Astrocyte of the cerebellum (primary cell): ENCODE data around the gene BACE1.

ENCODE experiments used
- DNase-seq: peaks from one replicate; pipeline ENCODE4 v3.0.0-alpha.2; 2011; ENCODE audit warnings: low read depth
- H3K4me3 ChIP-seq: 2 replicates; pipeline ENCODE4 v1.5.1; 2011; ENCODE audit warnings: mild to moderate bottlenecking, low read depth, low read length, moderate library complexity
- in situ Hi-C: cut with HindIII; loops from 2 replicates; pipeline ENCODE4 v1.10.0; 2017; ENCODE audit warnings: low sequenced_read_pairs
- TF ChIP-seq, protein P1 (sequence below): IDR thresholded peaks from 2 replicates; pipeline ENCODE4 v1.5.1; 2012; ENCODE audit warnings: low read length, low read depth, moderate library complexity, mild to moderate bottlenecking; ENCODE audit errors: missing control alignments

The BACE1 gene

DNA sequence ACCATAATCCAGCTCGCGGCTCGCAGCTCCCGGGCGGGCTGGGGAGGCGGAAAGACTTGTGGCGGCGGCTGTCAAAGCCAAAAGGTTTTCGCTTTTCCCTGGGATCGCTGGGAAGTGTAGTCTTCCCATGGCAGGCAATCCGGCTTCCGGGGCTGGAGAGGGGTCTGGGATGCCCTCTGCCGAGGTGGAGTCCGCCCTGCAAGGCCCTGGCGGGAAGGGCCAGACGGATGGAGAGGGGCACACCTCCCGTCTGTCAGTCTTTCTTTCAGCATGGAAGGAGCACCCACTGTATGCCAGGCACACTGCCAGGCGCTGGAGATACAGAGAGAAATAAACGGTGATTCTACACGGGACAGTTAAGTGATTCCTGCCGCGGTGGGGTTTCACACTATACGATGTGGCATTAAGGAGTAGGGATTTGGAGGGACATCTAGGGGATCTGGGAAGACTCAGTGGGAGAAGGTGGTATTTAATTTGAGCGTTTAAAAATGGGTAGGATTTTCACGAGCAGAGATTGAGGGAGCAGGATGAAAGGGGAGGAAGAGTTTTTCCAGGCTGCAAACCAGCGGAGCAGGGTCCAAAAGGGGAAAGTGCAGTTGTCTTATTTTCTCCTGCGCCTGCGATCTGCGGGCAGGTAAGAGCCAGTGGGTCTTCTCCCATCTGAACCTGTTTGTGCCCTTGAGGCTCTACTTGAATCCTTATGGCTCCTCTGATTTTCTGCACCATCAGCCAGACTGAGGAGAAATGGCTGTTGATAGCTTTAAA, at the start of gene BACE1:
TSS of gene BACE1 (minus strand) at position 60 of the 765 bp plus-strand sequence. CDS start 461 bp downstream, outside the sequence.
- in situ Hi-C loops = loop anchor here (5.0 kb wide), 1 partner anchor 74 kb away; no protein-coding TSS in a partner anchor
- peak within 1 kb of the TSS; percentile 86 for H3K4me3 ChIP-seq
- peak; percentile 66 for DNase-seq
- TF ChIP-seq, protein P1, sequence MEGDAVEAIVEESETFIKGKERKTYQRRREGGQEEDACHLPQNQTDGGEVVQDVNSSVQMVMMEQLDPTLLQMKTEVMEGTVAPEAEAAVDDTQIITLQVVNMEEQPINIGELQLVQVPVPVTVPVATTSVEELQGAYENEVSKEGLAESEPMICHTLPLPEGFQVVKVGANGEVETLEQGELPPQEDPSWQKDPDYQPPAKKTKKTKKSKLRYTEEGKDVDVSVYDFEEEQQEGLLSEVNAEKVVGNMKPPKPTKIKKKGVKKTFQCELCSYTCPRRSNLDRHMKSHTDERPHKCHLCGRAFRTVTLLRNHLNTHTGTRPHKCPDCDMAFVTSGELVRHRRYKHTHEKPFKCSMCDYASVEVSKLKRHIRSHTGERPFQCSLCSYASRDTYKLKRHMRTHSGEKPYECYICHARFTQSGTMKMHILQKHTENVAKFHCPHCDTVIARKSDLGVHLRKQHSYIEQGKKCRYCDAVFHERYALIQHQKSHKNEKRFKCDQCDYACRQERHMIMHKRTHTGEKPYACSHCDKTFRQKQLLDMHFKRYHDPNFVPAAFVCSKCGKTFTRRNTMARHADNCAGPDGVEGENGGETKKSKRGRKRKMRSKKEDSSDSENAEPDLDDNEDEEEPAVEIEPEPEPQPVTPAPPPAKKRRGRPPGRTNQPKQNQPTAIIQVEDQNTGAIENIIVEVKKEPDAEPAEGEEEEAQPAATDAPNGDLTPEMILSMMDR = peak; percentile 52

- no peak for DNase-seq
- H3K4me3 ChIP-seq = no peak overlapping the region
- in situ Hi-C loops = no loop called here
- TF ChIP-seq, protein P1 = no peak
Measured at GRCh38 chr11:117361432-117361831, 45.4 kb upstream of the BACE1 start.

DNA sequence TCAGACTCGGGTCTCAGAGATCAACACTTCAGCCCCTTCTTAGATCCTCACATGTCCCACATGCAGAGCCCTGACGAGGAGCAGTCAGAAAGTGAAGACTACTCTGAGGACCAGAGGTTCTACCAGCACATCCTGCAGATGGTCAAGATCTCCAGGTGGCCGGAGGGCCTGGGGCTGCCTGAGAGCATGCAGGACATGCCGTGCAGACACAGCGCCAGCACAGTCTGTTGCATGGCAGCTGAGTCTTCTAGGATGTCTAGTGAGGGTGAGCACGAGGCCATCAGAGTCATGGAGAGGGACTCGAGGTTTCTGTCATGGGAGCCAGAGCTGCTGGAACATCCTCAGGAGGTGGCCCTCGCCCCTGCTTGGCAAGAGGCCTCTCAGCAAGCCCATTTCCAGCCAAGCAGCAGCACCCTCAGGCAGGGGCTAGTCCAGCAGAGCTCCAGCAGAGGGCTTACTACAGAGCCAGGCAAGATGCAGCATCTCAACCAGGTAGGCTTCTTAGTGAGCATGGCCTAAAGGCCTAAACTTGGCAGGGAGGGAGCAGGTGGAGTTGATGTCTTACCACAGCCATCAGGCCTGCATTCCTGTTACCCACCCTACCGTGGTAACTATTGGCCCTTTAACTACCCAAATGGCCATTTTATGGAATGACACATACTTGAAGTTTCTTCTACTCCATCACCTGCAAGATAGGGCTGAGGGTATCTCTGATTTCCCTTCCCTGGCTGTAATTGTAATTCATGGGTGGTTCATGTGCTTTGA, 40.3 kb upstream of the BACE1 start:
- no peak overlapping the region for H3K4me3 ChIP-seq
- TF ChIP-seq, protein P1 = no peak
- in situ Hi-C loops = no loop called here
- DNase-seq = no peak

GRCh38 chr11:117354550-117354949, 38.5 kb upstream of the BACE1 start:
- no peak for DNase-seq
- no peak overlapping the region for H3K4me3 ChIP-seq
- in situ Hi-C loops = no loop called here
- TF ChIP-seq, protein P1 = no peak

DNA sequence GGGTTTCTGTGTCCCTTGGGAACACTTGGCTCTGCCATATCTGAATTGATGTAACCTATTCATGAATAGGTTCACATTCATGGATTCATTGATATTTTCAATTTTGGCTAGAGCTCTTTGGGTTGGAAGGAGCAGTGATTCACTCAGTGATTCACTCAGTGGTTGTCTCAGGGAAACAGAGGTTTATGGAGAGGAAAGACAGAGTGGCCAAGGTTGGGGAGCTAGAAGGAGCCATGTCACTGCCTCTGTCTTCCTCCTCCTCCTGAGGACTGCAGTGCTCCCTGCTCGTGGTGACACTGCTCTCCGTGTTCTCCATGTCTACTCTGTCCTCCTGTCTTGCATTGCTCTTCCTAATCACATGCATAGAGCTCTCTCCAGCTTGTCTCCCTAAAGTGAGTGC, 29.0 kb upstream of the BACE1 start:
- no peak overlapping the region for H3K4me3 ChIP-seq
- TF ChIP-seq, protein P1 = no peak
- no peak for DNase-seq
- in situ Hi-C loops = no loop called here

DNA sequence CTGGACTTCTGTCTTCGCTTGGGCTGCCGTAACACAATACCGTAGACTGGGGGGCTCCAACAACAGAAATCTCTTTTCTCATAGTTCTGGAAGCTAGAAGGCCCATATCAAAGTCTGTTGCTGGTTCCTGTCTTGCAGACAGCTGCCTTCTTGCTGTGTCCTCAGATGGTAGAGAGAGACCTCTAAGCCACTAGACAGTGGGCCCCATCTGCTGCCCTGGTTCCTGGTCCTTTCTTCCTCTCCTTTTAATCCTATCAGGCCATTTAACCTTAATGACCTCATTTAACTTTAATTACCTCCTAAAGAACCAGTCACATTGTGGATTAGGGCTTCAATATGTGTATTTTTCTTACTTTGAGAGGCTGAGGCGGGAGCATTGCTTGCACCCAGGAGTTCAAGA, 21.0 kb upstream of the BACE1 start:
- TF ChIP-seq, protein P1 = no peak
- in situ Hi-C loops = no loop called here
- no peak for DNase-seq
- no peak overlapping the region for H3K4me3 ChIP-seq
